ENCODE results near the gene STK10.
"Not testable (repeated sequence)": the region's sequence is repeated elsewhere in the genome, so short reads cannot be mapped to it uniquely, and the experiment has no call there.

The STK10 gene

DNA sequence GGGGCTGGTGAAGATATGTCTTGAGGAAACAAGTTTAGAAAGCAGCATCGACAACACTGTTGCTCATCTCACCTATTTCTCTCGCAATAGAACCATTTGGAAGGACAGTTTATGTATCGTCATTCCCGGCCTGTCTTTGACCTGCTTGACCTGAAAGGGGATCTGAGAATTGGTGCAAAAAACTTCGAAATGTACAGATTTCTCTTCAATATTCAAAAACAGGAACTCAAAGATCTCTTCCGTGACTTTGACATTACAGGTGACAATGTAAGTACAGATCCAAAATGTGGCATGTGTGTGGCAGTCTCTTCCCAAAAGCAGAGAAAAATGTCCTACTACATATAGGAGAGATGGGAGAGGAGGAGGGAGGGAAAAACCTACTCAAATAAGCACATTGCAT lies 12.5 kb upstream of the STK10 start:
- TF ChIP-seq, protein P1, sequence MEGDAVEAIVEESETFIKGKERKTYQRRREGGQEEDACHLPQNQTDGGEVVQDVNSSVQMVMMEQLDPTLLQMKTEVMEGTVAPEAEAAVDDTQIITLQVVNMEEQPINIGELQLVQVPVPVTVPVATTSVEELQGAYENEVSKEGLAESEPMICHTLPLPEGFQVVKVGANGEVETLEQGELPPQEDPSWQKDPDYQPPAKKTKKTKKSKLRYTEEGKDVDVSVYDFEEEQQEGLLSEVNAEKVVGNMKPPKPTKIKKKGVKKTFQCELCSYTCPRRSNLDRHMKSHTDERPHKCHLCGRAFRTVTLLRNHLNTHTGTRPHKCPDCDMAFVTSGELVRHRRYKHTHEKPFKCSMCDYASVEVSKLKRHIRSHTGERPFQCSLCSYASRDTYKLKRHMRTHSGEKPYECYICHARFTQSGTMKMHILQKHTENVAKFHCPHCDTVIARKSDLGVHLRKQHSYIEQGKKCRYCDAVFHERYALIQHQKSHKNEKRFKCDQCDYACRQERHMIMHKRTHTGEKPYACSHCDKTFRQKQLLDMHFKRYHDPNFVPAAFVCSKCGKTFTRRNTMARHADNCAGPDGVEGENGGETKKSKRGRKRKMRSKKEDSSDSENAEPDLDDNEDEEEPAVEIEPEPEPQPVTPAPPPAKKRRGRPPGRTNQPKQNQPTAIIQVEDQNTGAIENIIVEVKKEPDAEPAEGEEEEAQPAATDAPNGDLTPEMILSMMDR (conservative IDR thresholded peaks at IDR 0.05), result no peak
- TF ChIP-seq ZFX (IDR thresholded peaks at IDR 0.05), result no peak

GRCh38 chr5:172199446-172199845 lies 11.4 kb upstream of the STK10 start:
- H3K27ac ChIP-seq, result no peak overlapping the region
- TF ChIP-seq, protein P1 (conservative IDR thresholded peaks at IDR 0.05), result no peak
- TF ChIP-seq ZFX (IDR thresholded peaks at IDR 0.05), result no peak

More for the DNA sequence above, 12.5 kb upstream of the STK10 start:
- H3K27ac ChIP-seq, result no peak overlapping the region

GRCh38 chr5:172197775-172198174 lies 9.8 kb upstream of the STK10 start:
- H3K27ac ChIP-seq, result not testable (repeated sequence)

- TF ChIP-seq ZFX (IDR thresholded peaks at IDR 0.05), result no peak
- TF ChIP-seq, protein P1 (conservative IDR thresholded peaks at IDR 0.05), result no peak
- H3K27ac ChIP-seq, result no peak overlapping the region
Observed at GRCh38 chr5:172194985-172195774, 7.2 kb upstream of the STK10 start.

- TF ChIP-seq ZFX (IDR thresholded peaks at IDR 0.05), result no peak
- TF ChIP-seq, protein P1 (conservative IDR thresholded peaks at IDR 0.05), result no peak
- no peak within 1 kb of the TSS for H3K27ac ChIP-seq
Observed at GRCh38 chr5:172193872-172194271, 5.8 kb upstream of the STK10 start, which contains the start of gene EFCAB9. EFCAB9 (plus strand) TSS chr5:172194172; CDS start chr5:172194173, 1 bp downstream.

DNA sequence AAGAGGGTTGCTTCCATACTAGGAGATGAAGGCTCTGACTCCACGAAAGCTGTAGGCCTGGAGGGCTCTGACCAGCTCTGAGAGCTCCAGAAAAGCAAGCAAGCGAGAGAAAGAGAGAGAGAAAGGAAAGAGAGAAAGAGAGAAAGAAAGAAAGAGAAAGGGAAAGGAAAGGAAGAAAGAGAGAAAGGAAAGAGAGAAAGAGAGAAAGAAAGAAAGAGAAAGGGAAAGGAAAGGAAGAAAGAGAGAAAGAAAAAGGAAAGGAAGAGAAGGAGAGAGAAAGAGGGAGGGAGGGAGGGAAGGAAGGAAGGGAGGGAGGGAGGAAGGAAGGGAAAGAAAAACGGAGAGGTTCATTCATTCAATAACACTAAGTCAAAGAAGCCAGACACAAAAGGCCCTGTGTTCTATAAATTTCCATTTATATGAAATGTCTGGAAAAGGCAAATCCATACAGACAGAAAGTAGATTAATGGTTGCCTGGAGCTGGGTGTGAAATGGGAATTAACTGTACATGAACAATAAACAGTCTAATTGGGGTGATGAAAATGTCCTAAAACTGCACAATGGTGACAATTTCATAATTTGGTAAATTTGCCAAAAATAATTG lies 1.8 kb upstream of the STK10 start:
- H3K27ac ChIP-seq, result no peak overlapping the region

DNA sequence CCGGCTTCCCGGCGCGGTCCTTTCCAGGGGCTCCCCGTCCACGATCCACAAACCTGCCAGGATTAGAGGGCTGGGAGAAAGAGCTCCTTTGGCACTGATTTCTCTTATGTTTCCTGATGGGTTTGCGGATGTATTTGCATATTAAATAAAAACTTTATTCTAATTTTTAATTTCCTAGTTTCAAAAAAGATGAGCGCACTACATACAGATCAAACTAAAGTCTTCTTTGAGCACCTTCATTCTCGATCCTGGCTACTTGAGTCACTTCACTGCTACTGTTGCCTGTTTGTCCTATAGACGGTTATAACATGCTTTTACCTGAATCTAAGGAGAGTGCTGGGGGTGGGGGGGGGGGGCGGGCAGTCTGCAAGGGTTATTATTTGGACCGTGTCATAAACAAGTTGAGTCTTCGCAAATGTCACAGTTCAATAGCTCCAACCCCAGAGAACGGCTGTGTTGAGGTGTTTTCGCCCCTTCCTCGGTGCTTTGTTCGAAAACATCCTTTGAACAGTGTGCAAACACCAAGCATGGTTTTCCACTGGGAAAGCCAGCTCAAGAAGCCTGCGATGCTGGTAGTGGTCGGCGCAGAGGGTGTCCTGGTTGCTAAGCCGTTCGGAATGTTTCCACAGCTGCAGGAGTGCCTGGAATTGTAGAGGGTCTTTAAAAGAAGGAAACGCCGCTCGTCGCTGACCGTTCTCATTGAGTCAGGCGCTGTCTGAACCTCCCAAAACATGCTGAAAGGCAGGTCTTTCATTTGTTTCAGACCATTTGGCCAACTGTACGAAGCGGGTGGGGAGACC lies 1.1 kb upstream of the STK10 start:
- TF ChIP-seq ZFX (IDR thresholded peaks at IDR 0.05), result no peak
- TF ChIP-seq, protein P1 (conservative IDR thresholded peaks at IDR 0.05), result peak; percentile 76
- H3K27ac ChIP-seq, result peak overlapping the region; percentile 67; the same call in 1 of the 2 replicates

More for the DNA sequence above, 1.8 kb upstream of the STK10 start:
- TF ChIP-seq, protein P1 (conservative IDR thresholded peaks at IDR 0.05), result no peak
- TF ChIP-seq ZFX (IDR thresholded peaks at IDR 0.05), result no peak
